MCF 10A (cell line): Measurements from ENCODE around the gene CYP21A2. TPM values are rescaled to one million over a fixed set of nuclear protein-coding genes. Genes with fewer than 3 reads are reported as not detected.

Source experiments
- BruUV-seq: library from RNA; stranded (reverse); fragments of 400-500 nt; replicated peaks from 2 replicates; lab custom pipeline; 2021; lab: Mats Ljungman, UMichigan
- CTCF ChIA-PET: fragments of 300-600 bp; sonication (Branson Sonifier 250); formaldehyde crosslinking; extraction: SDS; loops from one replicate; lab custom pipeline; 2021; ENCODE audit warnings: antibody characterized with exemption, inconsistent platforms; lab: Yijun Ruan, JAX
- POLR2A ChIA-PET: fragments of 300-600, 350-650 bp; sonication (Branson Sonifier 250); formaldehyde crosslinking; extraction: SDS; loops from one replicate; lab custom pipeline; 2020; ENCODE audit warnings: antibody characterized with exemption, inconsistent platforms; lab: Yijun Ruan, JAX
- DNase-seq: peaks from one replicate; pipeline ENCODE4 v3.0.0-alpha.2; 2018; ENCODE audit not compliant: unreplicated experiment
- H3K27ac Mint-ChIP-seq: one replicate; pipeline ENCODE4 v1.8.0; 2022; ENCODE audit warnings: mild to moderate bottlenecking, low read depth, mixed read lengths; ENCODE audit not compliant: unreplicated experiment
- H3K27me3 Mint-ChIP-seq: one replicate; pipeline ENCODE4 v1.8.0; 2022; ENCODE audit warnings: mixed read lengths; ENCODE audit not compliant: insufficient read depth, unreplicated experiment
- H3K36me3 Mint-ChIP-seq: one replicate; pipeline ENCODE4 v1.8.0; 2022; ENCODE audit warnings: mild to moderate bottlenecking, moderate library complexity, mixed read lengths; ENCODE audit not compliant: insufficient read depth, unreplicated experiment
- H3K4me1 Mint-ChIP-seq: one replicate; pipeline ENCODE4 v1.8.0; 2022; ENCODE audit warnings: mixed read lengths; ENCODE audit not compliant: insufficient read depth, unreplicated experiment
- H3K4me3 Mint-ChIP-seq: one replicate; pipeline ENCODE4 v1.8.0; 2022; ENCODE audit warnings: mild to moderate bottlenecking, moderate library complexity, mixed read lengths; ENCODE audit not compliant: unreplicated experiment
- H3K9me3 Mint-ChIP-seq: one replicate; pipeline ENCODE4 v1.8.0; 2022; ENCODE audit warnings: mixed read lengths; ENCODE audit not compliant: unreplicated experiment
- CTCF ChIP-seq: fragments of 200-600 bp; IDR thresholded peaks from one replicate; pipeline ENCODE4 v1.8.0; 2022; ENCODE audit warnings: antibody characterized with exemption, mild to moderate bottlenecking; ENCODE audit not compliant: unreplicated experiment
- intact Hi-C: fragments of 100-400 bp; cut with micrococcal nuclease; formaldehyde crosslinking; loops from 2 replicates; pipeline ENCODE4 v1.14.1; 2022
- total RNA-seq: library from RNA; stranded (reverse); gene quantifications from 2 replicates; pipeline ENCODE4 v1.2.3, GENCODE V29; 2022

CYP21A2 gene
- total RNA-seq, 1 experiment from 2014 or later: 0.33 TPM

DNA sequence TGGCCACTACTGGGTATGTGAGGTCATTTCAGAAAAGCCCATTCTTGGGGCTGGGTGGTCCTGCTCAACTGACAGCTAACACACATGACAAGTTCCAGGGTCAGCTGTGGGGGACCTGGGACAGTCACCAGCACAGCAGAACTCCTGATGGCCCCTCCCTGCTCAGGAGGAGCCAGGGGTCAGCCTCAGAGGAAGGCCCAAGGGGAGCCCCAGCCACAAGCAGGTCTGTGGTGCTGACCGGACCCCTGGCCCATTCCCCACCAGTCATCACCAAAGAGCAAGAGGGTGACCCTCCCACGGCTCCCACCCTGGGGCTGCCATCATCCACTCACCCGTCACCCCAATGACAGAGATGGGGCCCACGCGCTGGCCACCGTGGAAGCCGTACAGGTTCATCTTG is 18.0 kb downstream of the CYP21A2 start:
- TF ChIP-seq CTCF: no peak
- ChIA-PET POLR2A (no interaction called here), CTCF (no interaction called here)
- Mint-ChIP-seq H3K4me1 (no peaks in the 10 kb centered on the region), H3K27ac (no peak overlapping the region), H3K4me3 (no peak overlapping the region), H3K9me3 (no peaks in the 10 kb centered on the region), H3K27me3 (no peaks in the 10 kb centered on the region), H3K36me3 (no peaks in the 10 kb centered on the region)
- BruUV-seq: no TSS peak
- DNase-seq: no peak
- intact Hi-C loops: no loop called here

DNA sequence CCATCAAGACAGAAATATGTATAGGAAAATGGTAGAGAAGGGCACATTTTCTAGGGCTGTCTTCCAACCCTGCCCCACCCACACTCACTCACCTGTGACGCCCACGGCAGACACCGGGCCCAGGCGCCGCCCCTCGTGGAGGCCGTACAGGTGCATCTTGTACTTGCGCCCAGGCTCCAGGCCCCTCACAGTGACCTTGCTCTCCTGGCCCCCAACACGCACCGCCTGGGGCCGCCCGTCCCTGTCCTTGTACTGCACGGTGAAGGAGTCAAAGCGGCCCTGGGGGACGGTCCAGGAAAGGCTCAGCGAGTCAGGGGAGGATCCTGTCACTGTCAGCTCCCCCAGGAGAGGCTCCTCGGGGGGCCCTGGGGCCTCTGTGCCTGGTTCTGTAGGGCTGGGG is 19.8 kb downstream of the CYP21A2 start:
- intact Hi-C loops: no loop called here
- Mint-ChIP-seq H3K27me3 (no peaks in the 10 kb centered on the region), H3K27ac (no peak overlapping the region), H3K4me3 (no peak overlapping the region), H3K9me3 (no peaks in the 10 kb centered on the region), H3K4me1 (no peaks in the 10 kb centered on the region), H3K36me3 (no peaks in the 10 kb centered on the region)
- no TSS peak for BruUV-seq
- ChIA-PET CTCF (interaction anchor here (1.8 kb wide), 1 partner anchor 10 kb away, joined by 6 read pairs; no protein-coding TSS in a partner anchor), POLR2A (no interaction called here)
- TF ChIP-seq CTCF: no peak
- no peak for DNase-seq

DNA sequence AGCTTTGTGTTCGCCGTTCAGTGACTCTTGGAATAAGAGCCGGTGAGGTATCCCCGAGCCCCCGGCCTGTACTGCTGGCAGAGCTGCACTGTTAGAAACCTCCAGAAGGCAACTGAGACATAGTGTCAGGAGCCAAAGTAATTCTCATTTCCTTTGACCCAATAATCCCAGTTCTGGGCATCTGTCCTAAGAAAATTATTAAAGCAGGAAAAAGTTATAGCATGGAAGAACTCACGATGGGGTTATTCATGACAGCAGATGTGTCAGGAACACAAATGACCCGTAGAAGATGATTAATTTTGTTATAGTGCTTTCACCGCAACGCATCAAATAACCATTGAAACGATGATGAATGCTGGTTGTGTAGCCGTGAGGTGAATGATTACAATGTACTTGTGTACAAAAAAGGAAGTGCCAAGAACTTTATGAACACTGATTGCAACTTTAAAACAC is 20.3 kb downstream of the CYP21A2 start:
- Mint-ChIP-seq H3K27ac (no peak overlapping the region), H3K4me3 (no peak overlapping the region), H3K36me3 (no peaks in the 10 kb centered on the region), H3K9me3 (no peaks in the 10 kb centered on the region), H3K4me1 (no peaks in the 10 kb centered on the region), H3K27me3 (no peaks in the 10 kb centered on the region)
- intact Hi-C loops: no loop called here
- no peak for TF ChIP-seq CTCF
- BruUV-seq: no TSS peak
- DNase-seq: no peak
- CTCF ChIA-PET: interaction anchor here (1.8 kb wide), 1 partner anchor 11 kb away, joined by 6 read pairs; no protein-coding TSS in a partner anchor
- POLR2A ChIA-PET: no interaction called here

GRCh38 chr6:32060966-32061655 is 22.9 kb downstream of the CYP21A2 start:
- no peak for DNase-seq
- Mint-ChIP-seq H3K27ac (no peak overlapping the region), H3K9me3 (no peaks in the 10 kb centered on the region), H3K36me3 (no peaks in the 10 kb centered on the region), H3K27me3 (no peaks in the 10 kb centered on the region), H3K4me1 (no peaks in the 10 kb centered on the region), H3K4me3 (no peak overlapping the region)
- TF ChIP-seq CTCF: peak; percentile 11
- BruUV-seq: no TSS peak
- intact Hi-C loops: no loop called here
- ChIA-PET CTCF (interaction anchor here (0.6 to 1.9 kb wide), 2 partner anchors 13 to 98 kb away, joined by 3 to 6 read pairs; no protein-coding TSS in a partner anchor), POLR2A (interaction anchor here (0.6 kb wide), 1 partner anchor 85 kb away, joined by 3 read pairs; no protein-coding TSS in a partner anchor)
